GM21717 (cell line): Measurements from ENCODE around the gene MACC1.

Experiments
- ATAC-seq: cut with Tn5 transposase; IDR thresholded peaks from one replicate; pipeline ENCODE4 v1.9.1; 2021; ENCODE audit warnings: mild to moderate bottlenecking, moderate library complexity; ENCODE audit not compliant: unreplicated experiment

MACC1 gene

DNA sequence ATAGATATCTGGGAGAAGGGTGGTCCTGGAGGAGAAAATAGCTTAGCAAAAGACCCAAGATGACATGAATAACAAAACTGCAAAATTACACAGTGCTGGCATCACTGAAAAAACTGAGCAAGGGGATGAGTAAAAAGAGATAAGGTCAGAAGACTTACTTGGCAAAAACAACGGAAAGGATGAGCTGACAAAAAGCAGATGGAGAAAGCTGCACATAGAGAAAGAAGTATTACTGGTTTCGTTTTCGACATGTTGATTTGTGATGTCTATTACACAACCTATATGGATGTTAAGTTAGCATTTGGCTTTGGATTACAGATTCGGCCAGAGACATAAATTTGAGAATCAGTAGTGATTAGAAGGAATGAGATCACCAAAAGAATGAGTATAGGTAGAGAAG, 132.1 kb downstream of the MACC1 start:
- ATAC-seq = no peak
